ENCODE data around the gene CTDSPL. TPM values are rescaled to one million over a fixed set of nuclear protein-coding genes. Genes with fewer than 3 reads are reported as not detected.

The CTDSPL gene
- total and polyA plus RNA-seq, 2 of the 8 experiments (the other 6 are each of a cell fraction or from before 2014, with no cell fraction given) = 20.3 to 42.2 TPM

DNA sequence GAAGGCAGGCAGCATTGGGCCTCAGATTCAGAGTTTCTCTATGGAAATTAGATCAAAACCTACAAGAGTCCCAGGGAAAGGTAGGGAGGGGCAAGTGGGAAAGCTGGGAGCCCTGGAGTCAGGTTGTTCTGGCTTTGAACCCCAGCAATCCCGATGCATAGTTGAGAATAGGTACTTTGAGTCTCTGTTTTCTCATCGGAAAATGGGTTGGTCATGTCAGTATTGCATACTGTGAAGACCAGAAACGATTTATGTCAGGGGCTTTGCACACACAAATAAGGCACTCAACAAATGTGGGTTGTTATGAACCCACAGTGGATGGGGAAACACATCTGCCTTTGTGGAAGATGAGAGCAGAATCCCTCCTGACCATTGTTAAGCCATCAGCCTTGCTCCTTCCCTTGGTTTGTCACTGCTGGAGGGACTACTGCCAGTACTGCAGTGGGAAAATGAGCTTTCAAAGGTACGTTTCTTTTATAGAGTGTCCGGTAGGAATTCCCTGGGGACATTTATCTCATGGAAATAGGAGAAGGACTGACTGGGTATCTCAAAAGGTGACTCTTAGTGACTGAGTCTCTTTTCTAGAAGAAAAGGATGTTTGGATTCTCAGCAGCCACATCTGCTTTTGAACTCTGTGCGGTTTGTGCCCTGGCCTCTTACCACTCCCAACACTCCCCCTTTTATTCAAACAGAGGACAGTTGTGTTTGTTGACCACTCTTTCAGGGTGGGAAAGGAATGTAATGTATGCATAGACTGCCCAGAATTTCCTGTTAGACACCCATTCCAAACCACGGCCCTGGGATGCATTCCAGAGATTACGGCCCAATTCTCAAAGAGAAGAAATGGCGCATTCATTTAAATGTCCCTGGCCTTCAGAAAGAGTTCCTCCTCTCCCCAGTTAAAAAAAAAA lies 74.3 kb downstream of the CTDSPL start:
- Histone ChIP-seq H2BK5ac (ENCODE audit: low read depth, low read length) (0 out of 2 replicates have a peak overlapping the region, but pooled peaks have one; percentile 1), H3K4ac (replicated peaks; ENCODE audit: insufficient read length, low read depth, low read length) (no peak overlapping the region), H3K4me2 (ENCODE audit: insufficient read depth in 1 of 2, low read depth in 2 of 2, low read length in 2 of 2) (peak overlapping the region in 1 of 2 experiments; percentile 16; a peak in 1 of 4 replicates), H2BK15ac (ENCODE audit: low read length) (no peak overlapping the region), H3K36me3 (ENCODE audit: control insufficient read depth in 2 of 4, insufficient read depth in 4 of 4, low read length in 3 of 4) (no peaks in the 10 kb centered on the region), H4K8ac (ENCODE audit: extremely low read depth, insufficient read depth, low read length) (no peak overlapping the region), H3K14ac (ENCODE audit: insufficient read length) (no peak overlapping the region), H3K4me3 (ENCODE audit: extremely low read depth in 1 of 4, insufficient read depth in 2 of 4, low read depth in 3 of 4, low read length in 4 of 4) (no peak overlapping the region), H2BK120ac (replicated peaks; ENCODE audit: low read depth, low read length) (no peak overlapping the region), H3K9me3 (ENCODE audit: insufficient read depth in 2 of 2, low read depth in 1 of 2, low read length in 1 of 2) (no peaks in the 10 kb centered on the region), H3K79me2 (ENCODE audit: control insufficient read depth in 1 of 2, insufficient read depth in 2 of 2, low read length in 2 of 2) (no peaks in the 10 kb centered on the region), H3K27me3 (replicated peaks in 1 of 4; ENCODE audit: control insufficient read depth in 3 of 4, extremely low read depth in 1 of 4, insufficient read depth in 3 of 4, low read length in 3 of 4) (no peaks in the 10 kb centered on the region), H2BK12ac (ENCODE audit: low read depth, low read length) (peak overlapping the region; percentile 40; the same call in 1 of the 2 replicates), H3K23ac (ENCODE audit: insufficient read length) (no peak overlapping the region), H3K18ac (ENCODE audit: extremely low read depth, low read length) (no peak overlapping the region), H3K79me1 (ENCODE audit: low read depth, low read length) (no peaks in the 10 kb centered on the region; the same call in 1 of the 2 replicates), H3K9ac (replicated peaks in 1 of 4; ENCODE audit: extremely low read depth in 1 of 4, low read depth in 3 of 4, low read length in 3 of 4) (no peak overlapping the region), H3K56ac (replicated peaks; ENCODE audit: insufficient read length, low read depth, low read length) (no peak overlapping the region), H4K5ac (ENCODE audit: insufficient read length, low read depth, low read length) (no peak overlapping the region), H4K91ac (replicated peaks; ENCODE audit: insufficient read length, low read length) (no peak overlapping the region), H2AFZ (ENCODE audit: low read length) (no peak overlapping the region), H3K4me1 (replicated peaks in 1 of 4; ENCODE audit: control insufficient read depth in 3 of 4, insufficient read depth in 4 of 4, low read length in 3 of 4) (peaks cover 0 to 4% (median 1%) of the 10 kb centered on the region in 4 experiments; a peak in 2 of 7 replicates), H2AK5ac (ENCODE audit: low read depth, low read length) (peak overlapping the region; percentile 54; the same call in 1 of the 2 replicates), H2BK20ac (ENCODE audit: low read length) (no peak overlapping the region), H3K23me2 (ENCODE audit: low read depth, low read length) (no peaks in the 10 kb centered on the region), H4K20me1 (replicated peaks in 1 of 2; ENCODE audit: control insufficient read depth in 1 of 2, insufficient read depth in 2 of 2, low read length in 2 of 2) (peaks cover 0 to 1% of the 10 kb centered on the region in 2 experiments), H3K27ac (ENCODE audit: low read depth, low read length) (no peak overlapping the region)
- DNase-seq (ENCODE audit: low read depth in 1 of 2, low spot score in 2 of 2) (peak in 1 of 2 experiments; percentile 23), FAIRE-seq (no peak)
- POLR2A ChIA-PET (ENCODE audit: partially characterized antibody) = interaction anchor here (0.6 kb wide), 1 partner anchor 20 kb away, joined by 3 read pairs; no protein-coding TSS in a partner anchor
- TF ChIP-seq, protein P1, sequence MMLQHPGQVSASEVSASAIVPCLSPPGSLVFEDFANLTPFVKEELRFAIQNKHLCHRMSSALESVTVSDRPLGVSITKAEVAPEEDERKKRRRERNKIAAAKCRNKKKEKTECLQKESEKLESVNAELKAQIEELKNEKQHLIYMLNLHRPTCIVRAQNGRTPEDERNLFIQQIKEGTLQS (IDR thresholded peaks at IDR 0.05; ENCODE audit: insufficient read depth, low read depth, low read length) = no peak
- TF ChIP-seq TEAD4 (IDR thresholded peaks at IDR 0.05; ENCODE audit: low read depth, low read length) = peak; percentile 63; the same call in 1 of the 2 replicates
- TF ChIP-seq CBX5 (IDR thresholded peaks at IDR 0.05; ENCODE audit: low read depth, low read length) = no peak
- TF ChIP-seq, protein P2, sequence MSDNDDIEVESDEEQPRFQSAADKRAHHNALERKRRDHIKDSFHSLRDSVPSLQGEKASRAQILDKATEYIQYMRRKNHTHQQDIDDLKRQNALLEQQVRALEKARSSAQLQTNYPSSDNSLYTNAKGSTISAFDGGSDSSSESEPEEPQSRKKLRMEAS (IDR thresholded peaks at IDR 0.05) = no peak
- CTCF ChIA-PET (ENCODE audit: partially characterized antibody) = interaction anchor here (0.7 to 1.6 kb wide), 5 partner anchors 19 to 81 kb away, joined by 3 to 4 read pairs (median 4); no protein-coding TSS in a partner anchor
- 83% methylated on average over 9 of the region's 9 CpGs; no CpG with 5 or more reads in 1 of the 2 experiments for WGBS, 2 experiments (ENCODE audit: extremely low coverage in 1 of 2, insufficient coverage in 1 of 2, insufficient read length in 1 of 2, insufficient replicate concordance in 2 of 2, low coverage in 1 of 2, low lambda C conversion rate in 2 of 2, missing lambda C conversion rate in 1 of 2)
